Measurements from ENCODE around the gene CFAP97.
"Not testable (repeated sequence)": the region's sequence is repeated elsewhere in the genome, so short reads cannot be mapped to it uniquely, and the experiment has no call there.

The CFAP97 gene

DNA sequence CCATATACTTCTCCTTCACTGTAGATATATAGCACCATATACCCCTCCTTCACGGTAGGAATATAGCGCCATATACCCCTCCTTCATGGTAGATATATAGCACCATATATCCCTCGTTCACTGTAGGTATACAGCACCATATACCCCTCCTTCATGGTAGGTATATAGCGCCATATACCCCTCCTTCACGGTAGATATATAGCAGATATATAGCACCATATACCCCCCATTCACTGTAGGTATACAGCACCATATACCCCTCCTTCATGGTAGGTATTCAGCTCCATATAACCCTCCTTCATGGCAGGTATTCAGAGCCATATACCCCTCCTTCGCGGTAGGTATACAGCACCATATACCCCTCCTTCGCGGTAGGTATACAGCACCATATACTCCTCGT lies 18.1 kb upstream of the CFAP97 start:
- no peak for DNase-seq

DNA sequence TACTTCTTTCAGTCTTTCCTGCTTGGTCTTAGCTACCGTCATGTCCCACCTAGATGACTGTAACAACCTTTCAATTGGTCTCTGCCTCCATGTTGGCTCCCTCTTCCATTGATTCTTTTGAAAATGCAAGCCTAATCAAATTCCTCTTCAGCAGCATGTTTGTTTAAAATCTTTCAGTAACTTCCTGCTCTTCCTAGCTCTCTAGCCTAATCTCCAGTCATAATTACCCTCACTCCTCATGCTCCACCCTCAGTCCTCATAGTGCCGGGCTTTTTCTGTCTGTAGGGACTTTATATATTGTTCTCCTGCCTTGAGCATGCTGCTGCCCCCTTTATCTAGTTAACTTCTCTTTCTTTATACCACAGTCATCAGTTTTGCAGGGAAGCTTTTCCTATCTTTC lies 17.7 kb upstream of the CFAP97 start:
- DNase-seq, result no peak

DNA sequence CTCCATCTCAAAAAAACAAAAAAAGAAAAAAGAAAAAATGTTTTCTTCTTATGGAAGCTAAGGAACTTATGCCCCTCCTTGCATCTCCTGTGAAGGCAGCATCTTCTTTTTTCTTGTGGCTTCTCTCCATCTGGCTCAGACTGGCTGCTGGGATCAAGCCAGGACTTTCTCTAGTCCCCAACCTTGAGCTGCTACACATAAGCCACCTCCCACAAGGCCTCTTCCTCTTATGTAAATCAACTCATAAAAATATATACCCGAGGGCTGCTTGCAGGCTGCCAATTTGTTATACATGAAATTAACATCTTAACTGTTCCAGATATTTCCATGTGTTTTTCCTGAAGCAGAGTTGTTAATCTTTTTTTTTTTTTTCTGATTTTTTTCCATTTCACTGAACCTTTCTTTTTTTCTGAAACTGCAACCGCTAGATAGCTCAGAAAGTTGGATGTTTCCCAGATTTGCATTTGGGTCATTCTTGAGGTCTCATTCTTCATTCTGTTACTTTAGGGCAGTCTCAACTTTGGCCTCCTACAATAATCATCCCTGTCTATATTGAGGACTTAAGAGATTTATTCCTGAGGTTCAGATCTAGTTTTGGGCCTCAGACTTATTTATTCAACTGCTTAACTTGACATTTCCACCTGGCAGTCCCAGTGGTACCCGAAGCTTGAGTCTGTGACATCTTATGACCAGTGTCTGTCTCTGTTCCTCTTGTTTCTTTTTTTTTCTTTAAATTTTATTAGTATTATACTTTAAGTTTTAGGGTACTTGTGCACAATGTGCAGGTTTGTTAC lies 15.9 kb upstream of the CFAP97 start:
- no peak for DNase-seq

DNA sequence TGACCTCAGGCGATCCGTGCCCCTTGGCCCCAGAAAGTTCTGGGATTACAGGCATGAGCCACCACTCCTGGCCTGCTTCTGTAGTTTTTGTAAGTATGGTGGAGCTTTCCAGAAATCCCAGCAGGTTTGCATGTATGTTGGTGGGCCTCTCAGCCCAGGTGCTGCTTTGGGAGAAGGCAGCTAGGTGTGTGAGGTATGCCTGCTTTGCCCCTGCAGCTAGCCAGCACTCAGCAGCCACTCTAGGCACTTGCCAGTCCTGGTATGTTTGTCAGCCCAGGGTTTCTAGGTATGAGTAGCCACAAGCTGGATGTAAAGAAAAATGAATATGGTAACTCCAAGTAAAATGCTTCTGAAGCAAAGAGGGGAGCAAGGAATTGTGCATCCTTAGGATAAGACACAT lies 14.5 kb upstream of the CFAP97 start:
- no peak for DNase-seq

DNA sequence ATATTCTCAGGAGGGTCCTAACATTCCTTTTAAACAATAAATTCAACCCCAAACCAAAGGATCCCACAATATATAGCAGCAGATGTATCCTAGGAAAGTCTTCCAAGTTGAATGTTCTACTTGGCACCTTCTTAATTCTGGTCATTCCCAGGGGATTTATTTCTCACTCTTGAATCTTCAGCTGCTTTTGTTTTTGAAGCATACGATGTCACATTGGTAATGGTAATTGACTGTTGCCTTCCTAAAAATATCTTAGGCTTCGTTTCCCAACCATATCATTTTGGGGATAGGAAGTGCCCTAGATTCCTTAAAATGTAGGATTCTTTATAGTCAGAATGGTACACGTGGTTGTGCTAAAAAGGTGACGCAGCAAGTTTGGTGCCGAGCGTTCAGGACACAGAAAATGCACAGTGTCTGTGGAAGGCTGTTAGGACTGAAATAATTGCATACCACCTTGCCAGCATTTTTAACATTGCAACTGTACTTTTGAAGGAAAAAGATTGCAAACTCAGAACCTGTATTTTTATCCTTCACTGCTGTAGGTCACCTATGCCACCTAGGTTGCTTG lies 13.7 kb upstream of the CFAP97 start:
- no peak for DNase-seq

DNA sequence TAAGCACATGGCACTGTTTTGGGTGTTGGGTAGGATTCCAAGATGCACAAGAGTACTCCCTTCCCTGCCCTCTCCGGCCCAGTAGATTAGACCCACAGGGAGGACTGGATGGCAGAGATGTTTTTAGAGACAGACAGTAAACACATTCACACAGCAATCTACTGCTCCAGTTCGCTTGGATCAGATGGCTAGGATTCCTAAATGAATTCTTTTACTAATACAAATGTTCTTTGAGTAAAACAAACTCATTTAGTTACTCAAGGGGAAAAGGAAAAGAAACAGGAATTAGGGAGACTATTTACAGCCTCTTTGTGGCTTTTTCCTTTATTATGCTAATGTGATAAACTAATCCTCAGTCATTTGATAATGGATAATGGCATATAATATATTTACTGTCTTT lies 11.5 kb upstream of the CFAP97 start:
- no peak for DNase-seq

DNA sequence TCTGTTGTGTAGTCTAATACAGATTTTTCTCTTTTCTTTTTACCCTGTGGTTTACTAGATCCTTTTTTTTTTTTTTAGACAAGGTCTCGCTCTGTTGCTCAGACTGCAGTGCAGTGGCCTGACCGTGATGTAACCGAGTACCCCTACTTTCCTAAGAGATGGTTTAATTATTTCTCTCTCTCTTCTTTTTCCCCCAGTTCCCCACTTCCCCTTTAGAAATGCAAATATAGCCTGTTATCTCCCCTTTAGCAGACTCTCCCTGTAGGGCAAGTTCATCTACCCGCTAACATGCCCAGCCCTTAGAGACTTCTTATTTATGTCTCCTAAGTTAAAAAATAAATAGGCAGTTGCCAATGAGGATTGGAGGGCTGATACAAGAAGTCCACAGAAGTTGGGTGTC lies 10.1 kb upstream of the CFAP97 start:
- DNase-seq, result no peak

- DNase-seq, result no peak
Observed at GRCh38 chr4:185212581-185212980, 8.8 kb upstream of the CFAP97 start.

- no peak for DNase-seq
Observed at GRCh38 chr4:185211641-185212040, 7.8 kb upstream of the CFAP97 start.

DNA sequence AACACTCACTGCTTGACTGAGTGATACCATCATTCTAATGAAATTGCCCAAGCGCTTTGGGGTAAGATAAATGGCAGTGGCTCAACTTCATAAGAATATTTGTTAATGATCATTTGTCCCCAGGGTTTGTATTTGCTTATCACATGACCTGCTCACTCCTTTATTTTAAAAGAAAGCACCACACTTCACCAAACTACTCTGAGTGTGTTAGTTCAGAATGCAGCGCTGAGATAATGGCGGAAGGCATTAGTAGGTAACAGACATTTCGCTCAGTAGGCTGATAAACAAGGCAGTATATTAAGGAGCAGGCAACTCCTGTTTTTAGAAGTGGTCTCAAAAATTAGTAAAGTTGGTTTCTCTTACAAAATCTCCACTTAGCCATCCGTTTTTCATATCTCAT lies 7.2 kb upstream of the CFAP97 start:
- no peak for DNase-seq

GRCh38 chr4:185210102-185210981 lies 6.5 kb upstream of the CFAP97 start:
- DNase-seq, result peak; percentile 58

- DNase-seq, result not testable (repeated sequence)
Observed at GRCh38 chr4:185209852-185210101, 6.0 kb upstream of the CFAP97 start.

DNA sequence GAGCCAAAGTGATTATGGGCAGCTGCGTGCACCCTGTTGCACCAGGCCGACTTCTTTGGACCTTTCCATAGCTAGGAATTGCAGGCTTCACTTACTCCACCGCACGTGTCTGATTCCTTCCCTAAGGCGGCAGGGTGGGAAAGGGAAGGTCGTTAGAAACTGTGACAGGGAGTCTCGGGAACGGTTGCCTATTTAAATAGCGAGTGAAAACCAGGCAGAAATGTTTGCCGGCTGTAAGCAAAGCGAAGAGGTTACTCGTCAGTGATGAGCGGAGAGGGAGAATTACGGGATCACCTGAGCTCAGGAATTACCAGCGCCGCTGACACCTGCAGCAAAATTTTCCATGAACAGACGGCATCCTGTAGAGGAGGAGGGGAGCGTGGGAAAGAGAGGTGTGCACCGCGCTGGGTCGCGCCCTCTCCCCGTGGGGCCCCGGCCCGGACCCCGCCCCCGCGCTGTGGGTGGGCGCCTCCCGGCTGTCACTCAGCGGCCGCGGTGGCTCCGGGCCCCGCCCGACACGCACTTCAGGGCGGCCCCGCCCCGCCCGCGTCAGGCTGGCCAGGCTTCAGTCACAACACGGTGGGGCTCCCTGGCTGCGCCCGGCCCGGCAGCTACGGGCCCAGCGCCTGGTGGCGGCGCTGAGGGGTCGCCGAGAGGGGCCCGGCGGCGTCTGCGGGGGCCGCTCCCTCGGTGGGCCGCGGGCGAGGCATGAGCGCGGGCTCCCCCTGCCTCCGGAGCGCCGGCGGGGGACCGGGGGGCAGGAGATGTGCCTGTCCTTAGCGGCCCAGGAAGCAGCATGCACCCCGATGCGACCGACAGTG lies 5.4 kb upstream of the CFAP97 start, which contains the start of gene SNX25:
TSS of gene SNX25 (plus strand) at position 568 of the 821 bp plus-strand sequence. CDS start at position 797, 229 bp downstream.
- DNase-seq, result peak; percentile 84

- DNase-seq, result no peak
Observed at GRCh38 chr4:185207466-185207865, 3.7 kb upstream of the CFAP97 start.

DNA sequence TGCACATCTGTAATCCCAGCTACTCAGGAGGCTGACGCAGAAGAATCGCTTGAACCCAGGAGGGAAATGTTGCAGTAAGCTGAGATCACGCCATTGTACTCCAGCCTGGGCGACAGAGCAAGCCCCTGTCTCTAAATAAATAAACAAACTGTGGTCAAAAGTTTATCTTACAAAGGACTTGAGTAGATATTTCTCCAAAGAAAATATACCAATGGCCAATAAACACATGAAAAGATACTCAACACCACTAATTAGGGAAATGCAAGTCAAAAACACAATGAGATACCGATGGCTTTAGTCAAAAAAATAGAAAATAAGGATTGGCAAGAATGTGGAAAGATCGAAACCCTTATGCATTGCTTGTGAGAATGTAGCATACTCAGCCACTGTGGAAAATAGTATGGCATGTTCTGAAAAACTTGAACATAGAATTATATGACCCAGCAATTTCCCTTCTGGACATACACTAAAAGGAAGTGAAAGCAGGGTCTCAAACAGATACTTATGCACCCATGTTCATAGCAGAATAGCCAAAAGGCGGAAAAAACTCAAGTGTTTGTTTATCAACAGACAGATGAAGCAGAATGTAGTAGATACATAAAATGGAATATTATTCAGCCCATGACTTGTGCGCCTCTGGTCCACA lies 2.0 kb upstream of the CFAP97 start:
- no peak for DNase-seq

DNA sequence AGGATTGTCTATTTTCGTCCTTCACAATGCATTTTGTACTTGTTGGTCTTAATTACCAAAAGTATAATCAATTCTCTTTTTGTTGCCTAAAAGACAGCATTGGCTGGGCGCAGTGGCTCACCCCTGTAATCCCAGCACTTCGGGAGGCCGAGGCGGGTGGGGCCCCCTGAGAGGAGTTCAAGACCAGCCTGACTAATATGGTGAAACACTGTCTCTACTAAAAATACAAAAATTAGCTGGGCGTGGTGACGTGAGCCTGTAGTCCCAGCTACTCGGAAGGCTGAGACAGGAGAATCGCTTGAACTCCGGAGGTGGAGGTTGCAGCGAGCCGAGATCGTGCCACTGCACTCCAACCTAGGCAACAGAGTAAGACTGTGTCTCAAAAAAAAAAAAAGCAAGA lies 1.3 kb upstream of the CFAP97 start:
- DNase-seq, result not testable (repeated sequence)

GRCh38 chr4:185204238-185204910 lies 574 bp upstream of the CFAP97 start:
- DNase-seq, result no peak

GRCh38 chr4:185202984-185203485 lies 765 bp downstream of the CFAP97 start:
- no peak for DNase-seq

GRCh38 chr4:185201977-185202962 lies 1.5 kb downstream of the CFAP97 start:
- DNase-seq, result peak; percentile 22

DNA sequence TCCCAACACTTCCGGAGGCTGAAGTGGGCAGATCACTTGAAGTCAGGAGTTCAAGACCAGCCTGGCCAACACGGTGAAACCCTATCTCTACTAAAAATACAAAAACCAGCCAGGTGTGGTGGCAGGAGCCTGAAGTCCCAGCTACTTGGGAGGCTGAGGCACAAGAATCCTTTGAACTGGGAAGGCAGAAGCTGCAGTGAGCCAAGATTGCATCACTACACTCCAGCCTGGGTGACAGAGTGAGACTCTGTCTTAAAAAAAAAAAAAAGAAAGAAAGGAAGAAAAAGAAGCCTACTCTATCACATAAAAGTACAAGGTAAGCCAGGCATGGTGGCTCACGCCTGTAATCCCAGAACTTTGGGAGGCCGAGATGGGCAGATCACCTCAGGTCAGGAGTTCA lies 5.6 kb downstream of the CFAP97 start:
- not testable (repeated sequence) for DNase-seq

Measured in stimulated activated CD4-positive, alpha-beta T cell treated with anti-CD3 and anti-CD28 coated beads, Interleukin-1b, Interleukin-23, amount 100 ng/mL, for 48 hours (primary cell).